ENCODE measurements around the gene RALGPS1.

Gene RALGPS1

DNA sequence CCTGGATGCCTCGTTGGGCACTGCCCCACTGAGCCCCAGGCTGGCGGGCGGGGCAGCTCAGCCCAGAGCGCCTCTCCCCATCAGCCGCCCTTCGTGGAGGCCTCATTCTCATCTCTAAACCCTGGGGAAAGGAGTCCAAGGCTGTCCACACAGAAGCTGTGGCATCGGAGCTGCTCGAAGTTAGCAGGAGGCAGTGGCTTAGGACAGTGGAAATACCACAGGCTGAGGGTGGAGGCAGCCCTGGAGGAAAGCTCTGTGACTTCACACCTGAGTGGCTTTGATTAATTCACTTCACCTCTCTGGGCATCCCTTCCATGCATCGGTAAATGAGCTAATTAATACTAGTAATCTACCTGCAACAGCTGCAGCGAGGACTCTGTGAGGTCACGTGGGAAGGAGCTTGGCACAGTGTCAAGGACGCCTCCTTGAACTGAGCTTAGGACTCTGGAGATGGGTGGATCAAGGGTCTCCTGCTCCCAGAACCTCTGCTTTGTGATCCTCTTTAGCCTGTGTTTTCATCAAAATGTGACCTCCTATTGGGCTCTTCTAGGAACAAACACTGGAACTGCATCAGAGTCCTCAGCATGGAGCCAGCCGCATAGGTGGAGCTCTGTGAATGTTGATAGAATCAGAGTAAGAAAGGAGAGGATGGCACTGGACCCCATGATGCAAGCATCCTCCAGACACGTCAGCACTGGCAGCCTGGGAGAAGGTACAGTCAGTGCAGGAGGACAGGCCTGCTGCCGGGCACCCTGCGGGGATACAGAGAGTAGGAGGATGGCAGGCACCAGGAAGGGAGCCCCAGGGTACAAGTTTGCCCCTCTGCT lies 208.7 kb downstream of the RALGPS1 start:
- DNase-seq, result no peak

- DNase-seq, result no peak
These were observed 209.5 kb downstream of the RALGPS1 start for GRCh38 chr9:127124111-127124531.

DNA sequence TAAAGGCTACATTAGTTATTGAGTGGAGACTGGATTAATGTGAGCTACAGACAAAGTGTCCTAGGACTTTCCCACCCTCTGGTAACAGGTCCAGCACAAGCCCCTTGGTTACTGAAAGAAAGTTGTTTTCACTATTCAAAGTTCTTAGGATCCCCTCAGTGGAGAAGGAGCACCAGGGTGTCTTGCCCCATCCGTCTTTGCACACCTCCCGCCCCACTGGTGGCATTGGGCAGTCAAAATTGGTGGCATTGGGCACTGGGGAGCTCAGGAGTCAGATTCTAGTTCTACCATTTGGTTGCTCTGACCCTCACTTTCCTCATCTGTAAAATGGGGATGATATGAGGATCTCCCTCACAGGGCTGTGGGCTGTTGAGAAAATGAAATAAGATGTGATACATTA lies 210.2 kb downstream of the RALGPS1 start:
- DNase-seq, result no peak

- DNase-seq, result no peak
These were observed 212.4 kb downstream of the RALGPS1 start for GRCh38 chr9:127126971-127127370.

DNA sequence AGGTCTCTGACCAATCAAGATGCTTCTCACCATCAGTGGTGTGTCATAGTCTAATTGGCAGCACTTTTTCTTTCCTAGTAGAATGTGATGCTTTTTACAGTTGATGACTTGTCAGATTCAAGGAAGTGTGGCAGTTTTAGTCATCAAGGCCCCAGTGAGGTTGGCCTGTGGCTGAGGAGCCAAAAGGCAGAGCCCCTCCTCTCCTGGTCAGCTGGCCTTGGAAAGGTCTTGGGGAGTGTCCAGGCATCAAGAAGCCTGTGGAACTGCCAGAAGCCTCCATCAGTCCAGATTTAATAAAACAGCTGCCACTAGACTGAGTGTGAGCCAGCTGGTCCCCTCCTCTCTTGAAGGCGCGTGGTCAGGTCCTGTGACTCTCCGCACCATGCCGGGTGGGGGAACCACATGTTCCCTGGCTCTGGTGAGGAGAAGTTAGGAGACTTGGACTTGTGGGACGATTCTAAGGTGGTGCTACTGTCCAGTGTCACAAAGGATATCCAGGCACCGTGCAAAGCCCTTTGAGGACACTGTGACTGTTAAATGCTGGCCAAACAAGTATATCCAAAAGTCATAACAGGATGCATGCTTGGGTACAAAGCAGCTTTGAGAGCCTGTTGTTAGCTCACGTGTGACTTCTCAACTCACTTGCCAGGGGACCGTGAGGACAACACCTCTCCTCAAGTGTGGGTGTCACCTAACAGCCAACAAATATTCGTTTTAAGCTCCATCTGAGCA lies 213.9 kb downstream of the RALGPS1 start:
- DNase-seq, result no peak

DNA sequence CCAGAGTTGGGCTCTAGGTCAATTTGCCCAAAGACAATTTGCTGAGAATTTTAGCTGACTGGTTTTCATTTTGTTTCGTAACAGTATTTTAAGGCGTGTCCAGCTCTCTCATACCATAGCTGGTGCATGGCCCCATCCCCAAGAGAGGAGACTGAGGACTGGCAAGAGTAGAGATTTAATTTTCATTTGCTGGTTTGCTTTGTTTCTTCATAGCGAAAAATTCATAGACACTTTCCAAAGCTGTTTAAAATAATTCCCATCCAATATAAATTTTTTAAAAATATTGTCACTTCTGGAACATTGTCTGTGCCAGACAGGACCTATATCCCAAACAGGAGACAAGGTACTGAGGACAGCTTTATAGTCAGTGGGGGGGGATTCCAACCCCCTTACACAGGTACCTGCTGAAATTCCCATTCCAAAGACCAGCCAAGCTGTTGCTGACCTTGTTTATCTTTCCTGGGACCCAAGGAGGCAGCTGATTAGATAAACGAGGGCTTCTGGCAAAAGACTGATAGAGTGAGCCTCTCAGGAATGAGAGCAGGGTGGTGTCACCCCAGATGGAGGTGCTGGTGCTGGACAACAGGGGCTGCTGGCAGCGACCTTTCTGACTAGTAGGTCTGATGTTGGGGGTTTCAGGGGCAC lies 214.6 kb downstream of the RALGPS1 start:
- no peak for DNase-seq

- DNase-seq, result no peak
These were observed 215.1 kb downstream of the RALGPS1 start for GRCh38 chr9:127129718-127130085.

GRCh38 chr9:127130235-127130634 lies 215.7 kb downstream of the RALGPS1 start:
- DNase-seq, result no peak

GRCh38 chr9:127130661-127131538 lies 216.3 kb downstream of the RALGPS1 start:
- DNase-seq, result peak; percentile 64 to 69

DNA sequence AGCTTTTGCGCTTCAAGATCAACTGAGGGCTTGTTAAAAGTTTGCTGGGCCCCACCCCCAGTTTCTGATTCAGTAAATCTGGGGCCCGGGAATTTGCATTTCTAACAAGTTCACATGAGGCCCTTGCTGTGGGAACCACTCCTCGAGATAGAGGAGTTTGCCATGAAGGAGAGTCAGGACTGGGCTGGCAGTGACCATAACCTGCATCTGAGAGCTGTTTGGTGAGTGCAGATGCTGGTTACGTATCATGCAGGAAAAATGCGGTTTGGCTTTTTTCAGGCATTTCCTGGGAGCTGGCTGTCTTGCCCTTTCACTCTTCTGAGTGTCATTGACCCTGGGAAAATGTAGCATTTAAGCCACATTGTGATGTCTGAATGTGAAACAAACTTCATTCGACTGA lies 217.3 kb downstream of the RALGPS1 start:
- DNase-seq, result no peak

- no peak for DNase-seq
These were observed 217.8 kb downstream of the RALGPS1 start for GRCh38 chr9:127132375-127132774.

- DNase-seq, result no peak
These were observed 218.5 kb downstream of the RALGPS1 start for GRCh38 chr9:127132921-127133647.

- DNase-seq, result no peak
These were observed 219.2 kb downstream of the RALGPS1 start for GRCh38 chr9:127133739-127134167.

- DNase-seq, result no peak
These were observed 220.6 kb downstream of the RALGPS1 start for GRCh38 chr9:127135056-127135745.

DNA sequence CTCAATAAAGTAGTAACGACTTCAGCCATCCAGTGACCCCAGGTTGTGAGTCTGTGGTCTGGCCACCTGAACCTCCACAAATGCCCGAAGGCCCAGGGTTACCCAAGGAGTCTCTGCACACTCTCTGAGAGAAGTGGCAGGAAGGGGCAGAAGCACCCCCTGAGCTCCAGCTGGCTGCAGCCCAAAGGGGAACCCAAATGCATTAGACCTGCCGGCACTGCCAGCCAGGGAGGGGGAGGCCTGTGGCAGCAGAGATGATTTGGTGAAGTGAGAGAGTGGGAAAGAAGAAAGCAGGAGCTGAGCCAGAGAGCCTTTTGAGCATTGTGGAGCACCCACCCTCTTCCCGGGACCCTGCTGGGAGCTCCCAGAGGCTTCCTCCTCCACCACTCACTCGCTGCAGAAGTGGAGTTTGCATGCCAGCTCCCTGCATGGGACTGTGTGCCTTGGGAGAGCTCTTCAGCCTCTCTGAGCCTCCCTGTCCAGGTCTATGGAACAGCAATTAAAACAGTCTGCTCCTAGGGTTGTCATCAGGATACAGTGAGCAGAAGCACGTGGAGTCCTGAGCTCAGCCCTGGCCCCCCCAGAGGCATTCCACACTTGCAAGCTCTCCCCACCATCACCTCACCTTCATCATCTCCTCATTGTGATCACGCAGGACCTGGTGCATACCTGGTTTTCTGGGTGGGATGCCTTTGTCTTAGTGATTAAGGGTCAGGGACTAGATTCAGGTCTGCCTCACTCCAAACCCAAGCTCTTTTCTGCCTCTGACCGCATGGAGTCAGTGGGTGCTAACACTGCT lies 221.7 kb downstream of the RALGPS1 start:
- no peak for DNase-seq

DNA sequence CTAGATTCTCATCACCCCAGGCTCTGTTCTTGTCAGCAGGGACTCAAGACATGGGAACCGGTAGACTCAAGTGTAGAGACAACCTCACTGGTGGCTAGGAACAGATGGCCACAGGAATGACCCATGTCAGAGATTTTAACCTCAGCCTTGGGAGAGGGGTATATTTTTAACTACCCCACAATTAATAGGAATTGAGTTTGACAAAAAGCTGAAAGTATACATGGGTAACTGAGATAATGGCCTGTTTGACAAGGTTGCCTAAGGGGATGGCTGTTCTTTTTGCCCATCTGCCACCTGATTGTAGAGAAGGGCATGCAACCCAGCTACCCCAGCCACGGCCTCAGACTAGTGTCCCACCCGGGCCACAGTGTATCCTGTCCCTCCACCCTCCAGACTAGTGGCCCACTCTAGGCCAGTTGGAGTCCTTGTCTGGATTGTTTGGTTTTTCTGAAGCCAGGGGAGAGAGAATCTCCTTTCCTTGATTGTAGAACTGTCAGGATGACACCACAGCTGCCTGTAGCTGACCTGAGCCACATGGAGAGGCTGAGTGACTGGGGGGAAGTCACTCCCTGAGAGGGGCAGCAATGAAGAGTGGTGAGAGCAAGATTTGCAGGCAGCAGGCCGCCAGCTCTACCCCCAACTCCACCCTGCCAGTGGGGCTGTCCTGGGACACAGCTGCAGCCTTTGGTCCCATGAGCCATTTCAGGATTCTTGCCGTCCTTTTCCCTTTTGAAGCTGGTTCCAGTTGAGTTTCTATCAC lies 222.5 kb downstream of the RALGPS1 start:
- DNase-seq, result no peak

GRCh38 chr9:127137640-127138360 lies 223.2 kb downstream of the RALGPS1 start:
- no peak for DNase-seq

GRCh38 chr9:127138444-127138843 lies 223.9 kb downstream of the RALGPS1 start:
- DNase-seq, result no peak
